ENCODE results near the gene GLIS1.

DNA sequence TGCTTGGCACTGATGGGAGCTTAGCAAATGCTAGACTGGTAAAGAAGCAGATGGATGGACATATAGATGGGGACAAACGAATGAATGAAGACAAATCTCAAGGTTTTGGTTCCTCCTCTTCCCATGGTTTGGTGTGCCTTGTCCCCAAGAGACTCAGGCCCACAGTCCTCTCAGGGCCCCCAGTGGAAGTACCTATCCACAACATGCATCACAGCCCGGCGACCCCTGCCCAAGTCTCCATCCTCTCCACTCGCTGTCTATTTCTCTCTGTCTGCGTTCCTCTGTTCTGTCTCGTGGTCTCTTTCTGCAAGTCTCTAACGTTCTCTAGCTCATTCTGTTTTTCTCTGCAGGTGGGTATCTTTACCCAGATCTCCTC, 85.8 kb downstream of the GLIS1 start:
- TF ChIP-seq, protein P1, sequence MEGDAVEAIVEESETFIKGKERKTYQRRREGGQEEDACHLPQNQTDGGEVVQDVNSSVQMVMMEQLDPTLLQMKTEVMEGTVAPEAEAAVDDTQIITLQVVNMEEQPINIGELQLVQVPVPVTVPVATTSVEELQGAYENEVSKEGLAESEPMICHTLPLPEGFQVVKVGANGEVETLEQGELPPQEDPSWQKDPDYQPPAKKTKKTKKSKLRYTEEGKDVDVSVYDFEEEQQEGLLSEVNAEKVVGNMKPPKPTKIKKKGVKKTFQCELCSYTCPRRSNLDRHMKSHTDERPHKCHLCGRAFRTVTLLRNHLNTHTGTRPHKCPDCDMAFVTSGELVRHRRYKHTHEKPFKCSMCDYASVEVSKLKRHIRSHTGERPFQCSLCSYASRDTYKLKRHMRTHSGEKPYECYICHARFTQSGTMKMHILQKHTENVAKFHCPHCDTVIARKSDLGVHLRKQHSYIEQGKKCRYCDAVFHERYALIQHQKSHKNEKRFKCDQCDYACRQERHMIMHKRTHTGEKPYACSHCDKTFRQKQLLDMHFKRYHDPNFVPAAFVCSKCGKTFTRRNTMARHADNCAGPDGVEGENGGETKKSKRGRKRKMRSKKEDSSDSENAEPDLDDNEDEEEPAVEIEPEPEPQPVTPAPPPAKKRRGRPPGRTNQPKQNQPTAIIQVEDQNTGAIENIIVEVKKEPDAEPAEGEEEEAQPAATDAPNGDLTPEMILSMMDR (conservative IDR thresholded peaks at IDR 0.05 in 1 of 2, IDR thresholded peaks at IDR 0.05 in 1 of 2; ENCODE audit: extremely low read depth in 1 of 2, insufficient read depth in 1 of 2, low read depth in 1 of 2, low read length in 2 of 2), result no peak
- TF ChIP-seq EZH2 (IDR thresholded peaks at IDR 0.05; ENCODE audit: borderline replicate concordance, low read length), result no peak

All from mammary epithelial cell (primary cell).